Amniotic stem cell (primary cell): ENCODE results near the gene AGTR1.
"Not testable (repeated sequence)": the region's sequence is repeated elsewhere in the genome, so short reads cannot be mapped to it uniquely, and the experiment has no call there.

Experiments
- DNase-seq: peaks from one replicate; lab custom pipeline; 2025; lab: John Stamatoyannopoulos, UW

AGTR1 gene

DNA sequence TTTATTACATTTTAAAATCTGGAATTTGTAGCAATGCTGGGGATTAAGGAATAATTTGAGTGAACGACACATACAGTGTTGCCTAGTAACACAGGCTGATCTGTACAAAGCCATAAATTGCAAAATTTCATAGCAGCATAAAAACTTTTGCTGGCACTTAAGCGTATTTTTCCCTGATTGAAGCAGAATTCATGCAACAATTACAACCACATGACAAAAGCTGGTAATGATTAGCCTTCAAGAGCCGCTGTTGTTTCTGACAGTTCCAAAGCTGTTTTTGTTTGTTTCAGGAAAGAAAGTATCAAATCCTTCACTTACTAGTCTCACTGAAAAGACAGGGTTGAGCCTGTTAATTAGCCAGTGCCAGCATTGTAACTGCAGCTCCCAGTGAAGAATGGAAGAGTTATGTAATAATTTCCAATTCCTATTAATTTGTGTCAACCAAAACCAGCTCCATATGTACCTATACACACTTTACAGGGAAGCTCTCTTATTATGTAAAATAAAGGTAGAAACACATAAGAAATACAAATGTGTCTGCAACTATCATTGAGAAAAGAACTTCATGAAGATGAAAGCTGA, 60.7 kb downstream of the AGTR1 start:
- DNase-seq, result no peak

DNA sequence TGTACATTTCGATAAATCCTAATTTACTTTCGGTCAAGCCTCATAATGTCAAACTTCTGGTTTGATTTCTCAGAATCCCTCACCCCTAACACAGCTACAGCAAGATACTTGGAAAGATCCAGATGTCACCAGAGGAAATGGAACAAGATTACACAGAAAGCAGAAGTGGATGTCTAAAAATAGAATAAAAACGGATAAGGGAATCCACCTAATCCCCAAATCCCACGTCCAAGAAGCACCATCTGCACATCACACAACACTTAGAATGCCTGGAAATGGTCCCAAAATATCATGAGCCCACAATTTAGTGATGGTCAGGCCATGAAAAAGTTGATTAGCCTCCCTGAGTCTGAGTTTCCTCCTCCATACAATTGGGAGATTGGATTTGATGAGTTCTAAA, 61.7 kb downstream of the AGTR1 start:
- no peak for DNase-seq

DNA sequence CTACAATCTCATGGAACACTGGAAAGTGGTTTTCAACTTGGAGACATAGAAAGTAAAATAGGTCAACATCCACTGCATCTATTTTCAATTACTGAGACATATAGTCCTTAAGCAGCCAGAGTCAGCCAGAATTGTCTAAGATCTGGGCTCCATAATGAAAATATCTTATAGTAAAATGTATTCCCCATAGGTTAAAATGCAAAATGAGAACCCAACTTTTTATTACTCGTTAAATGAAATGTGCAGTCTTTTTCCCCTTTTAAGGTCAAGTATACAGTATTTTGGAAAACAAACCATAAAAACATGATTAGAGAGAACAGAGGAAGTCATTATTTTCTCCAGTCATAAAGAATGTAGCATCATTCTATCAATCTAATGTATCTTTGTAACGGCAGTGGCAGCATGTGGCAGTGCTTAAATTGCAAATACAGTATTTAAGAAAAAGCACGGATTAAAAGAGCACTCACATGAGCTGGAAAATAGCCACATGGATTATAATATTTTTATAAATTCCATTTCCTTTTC, 65.5 kb downstream of the AGTR1 start:
- no peak for DNase-seq

DNA sequence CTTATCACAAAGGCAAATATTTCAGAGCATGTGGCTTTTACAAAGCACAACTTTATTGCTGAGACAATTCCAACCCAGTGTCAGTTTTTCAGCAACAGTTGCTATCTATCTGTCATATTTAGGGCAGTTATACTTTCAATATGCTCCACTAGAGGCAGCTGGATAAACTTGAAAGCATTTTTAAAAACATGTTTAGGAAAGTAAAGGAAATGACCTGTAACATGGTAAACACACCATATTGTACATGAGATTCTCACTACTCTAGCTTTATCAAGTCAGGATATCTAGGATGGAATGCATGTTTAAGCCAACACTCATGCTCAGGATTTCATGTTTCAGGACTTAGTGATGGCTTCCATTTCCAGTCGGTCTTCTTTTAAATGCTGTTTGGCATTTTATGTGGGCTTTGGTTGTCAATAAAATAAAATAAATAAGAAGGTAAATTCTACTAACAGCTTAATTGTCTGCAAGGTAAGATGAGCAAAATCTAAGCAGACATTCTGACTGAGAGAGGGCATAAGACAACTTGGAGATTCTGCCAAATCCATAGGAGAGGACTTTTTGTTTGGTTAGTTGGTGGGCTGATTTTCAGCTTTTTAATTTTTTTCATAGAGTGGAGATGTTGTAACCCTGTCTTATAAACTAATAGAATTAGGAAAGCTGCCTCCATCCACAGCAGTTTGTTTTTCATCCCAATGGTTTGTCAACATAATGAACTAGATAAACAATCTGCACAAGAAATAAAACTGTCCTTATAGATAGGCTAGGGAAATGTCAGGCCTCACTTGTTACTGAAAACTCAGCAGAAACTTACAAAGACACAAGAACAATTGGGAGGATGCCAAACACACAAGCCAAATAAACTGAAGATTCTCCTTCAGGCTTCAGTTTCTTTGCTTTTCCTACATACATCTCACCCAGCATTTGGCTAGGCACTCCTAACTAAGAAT, 66.6 kb downstream of the AGTR1 start:
- DNase-seq, result no peak

DNA sequence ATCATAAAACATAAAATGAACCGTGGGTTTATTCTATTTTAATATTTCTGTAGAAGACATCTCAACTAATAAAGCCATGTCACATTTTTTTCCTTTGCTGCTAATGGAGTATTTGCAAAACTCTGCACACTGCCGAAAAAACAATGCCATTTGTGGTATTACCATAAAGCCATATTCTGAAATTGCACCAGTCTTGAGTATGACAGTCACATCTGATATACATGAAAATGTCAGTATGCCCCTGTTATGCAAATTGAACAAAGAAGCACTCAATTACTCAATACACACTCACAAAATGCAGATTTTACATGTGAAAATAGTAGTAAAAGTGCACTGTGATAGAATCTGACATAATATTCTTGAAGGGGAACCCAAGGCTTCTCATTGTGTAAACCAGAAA, 74.7 kb downstream of the AGTR1 start:
- no peak for DNase-seq

DNA sequence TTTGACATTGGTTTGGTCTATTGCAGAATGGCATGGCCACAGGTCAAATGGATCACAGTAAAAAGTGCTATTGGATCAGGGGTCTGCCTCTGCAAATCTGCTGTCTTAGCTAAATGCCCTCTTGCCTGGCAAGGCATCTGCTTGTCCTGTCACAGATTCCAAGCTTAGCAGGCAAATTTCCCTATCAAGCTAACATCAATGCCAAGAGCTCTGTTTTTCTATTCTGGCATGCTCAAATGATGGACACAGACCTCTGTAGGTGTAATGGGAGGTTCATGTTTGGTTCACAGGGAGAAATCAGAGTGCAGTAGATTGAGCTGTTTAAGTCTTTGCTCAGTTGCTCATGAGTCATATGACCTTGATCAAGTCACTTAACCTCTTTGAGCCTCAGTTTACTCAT, 75.1 kb downstream of the AGTR1 start:
- no peak for DNase-seq

DNA sequence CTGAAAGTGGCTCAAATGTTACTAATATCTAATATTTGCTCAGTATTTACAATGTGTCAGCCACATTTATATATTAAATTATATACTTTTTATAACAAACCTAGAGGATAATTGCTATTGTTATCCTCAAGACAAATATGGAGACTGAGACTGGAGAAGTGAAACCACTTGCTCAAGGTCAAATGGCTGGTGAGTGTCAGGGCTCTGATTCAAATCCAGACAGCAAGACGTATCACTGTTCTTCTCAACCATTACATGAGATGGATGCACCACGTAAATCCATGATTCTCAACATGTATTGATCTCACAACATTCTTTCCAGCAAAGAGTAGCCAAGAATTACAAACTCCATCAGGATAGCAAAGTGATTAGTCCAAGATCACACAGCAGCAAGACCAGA, 76.1 kb downstream of the AGTR1 start:
- DNase-seq, result no peak

DNA sequence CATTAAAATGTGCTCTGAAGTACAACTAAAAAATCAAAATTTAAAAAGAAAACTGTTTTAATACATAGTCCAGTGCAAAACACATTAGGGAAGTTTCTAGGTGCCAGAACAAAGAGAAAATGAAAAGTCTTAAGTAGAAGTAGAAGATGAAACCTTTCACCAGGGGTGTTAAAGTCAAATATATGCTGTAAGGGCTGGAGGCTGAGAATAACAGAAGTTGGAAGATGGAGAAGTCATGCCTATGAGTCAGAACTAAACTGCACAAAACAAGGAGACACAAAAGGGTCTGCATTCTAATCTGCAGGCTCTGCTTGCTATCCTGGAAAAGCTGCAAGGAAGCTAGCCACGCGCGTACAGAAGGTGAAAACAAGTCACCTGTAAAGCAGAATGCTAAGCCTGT, 81.2 kb downstream of the AGTR1 start:
- no peak for DNase-seq

DNA sequence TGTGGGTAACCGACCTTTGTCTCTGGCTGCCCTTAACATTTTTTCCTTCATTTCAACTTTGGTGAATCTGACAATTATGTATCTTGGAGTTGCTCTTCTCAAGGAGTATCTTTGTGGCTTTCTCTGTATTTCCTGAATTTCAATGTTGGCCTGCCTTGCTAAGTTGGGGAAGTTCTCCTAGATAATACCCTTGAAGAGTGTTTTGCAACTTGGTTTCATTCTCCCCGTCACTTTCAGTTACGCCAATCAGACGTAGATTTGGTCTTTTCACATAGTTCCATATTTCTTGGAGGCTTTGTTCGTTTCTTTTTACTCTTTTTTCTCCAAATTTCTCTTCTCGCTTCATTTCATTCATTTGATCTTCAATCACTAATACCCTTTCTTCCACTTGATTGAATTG, 87.3 kb downstream of the AGTR1 start:
- DNase-seq, result not testable (repeated sequence)

DNA sequence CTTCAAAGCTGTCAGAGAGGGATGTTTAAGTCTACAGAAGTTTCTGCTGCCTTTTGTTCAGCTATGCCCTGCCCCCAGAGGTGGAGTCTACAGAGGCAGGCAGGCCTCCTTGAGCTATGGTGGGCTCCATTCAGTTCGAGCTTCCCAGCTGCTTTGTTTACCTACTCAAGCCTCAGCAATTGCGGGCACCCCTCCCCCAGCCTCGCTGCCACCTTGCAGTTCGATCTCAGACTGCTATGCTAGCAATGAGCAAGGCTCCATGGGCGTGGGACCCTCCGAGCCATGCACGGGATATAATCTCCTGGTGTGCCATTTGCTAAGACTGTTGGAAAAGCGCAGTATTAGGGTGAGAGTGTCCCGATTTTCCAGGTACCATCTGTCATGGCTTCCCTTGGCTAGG, 88.5 kb downstream of the AGTR1 start:
- not testable (repeated sequence) for DNase-seq

DNA sequence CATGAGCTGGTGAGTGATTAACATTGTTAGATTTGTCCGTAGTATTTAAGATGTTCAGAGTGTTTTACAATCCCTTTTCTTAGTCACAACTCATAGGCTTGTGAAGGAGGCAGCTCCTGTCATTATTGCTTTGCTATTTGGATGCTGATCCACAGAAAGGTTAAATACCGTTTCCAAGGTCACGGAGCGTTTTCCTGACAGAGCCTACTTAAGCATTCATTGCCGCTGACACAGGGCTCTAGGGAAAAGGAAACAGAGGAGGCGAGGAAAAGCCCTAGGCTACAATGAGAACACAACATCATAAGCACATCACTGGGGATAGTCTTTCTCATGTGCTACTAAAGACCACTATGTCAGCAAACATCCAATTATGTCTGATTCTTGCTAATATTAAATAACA, 91.4 kb downstream of the AGTR1 start:
- DNase-seq, result peak; percentile 48

DNA sequence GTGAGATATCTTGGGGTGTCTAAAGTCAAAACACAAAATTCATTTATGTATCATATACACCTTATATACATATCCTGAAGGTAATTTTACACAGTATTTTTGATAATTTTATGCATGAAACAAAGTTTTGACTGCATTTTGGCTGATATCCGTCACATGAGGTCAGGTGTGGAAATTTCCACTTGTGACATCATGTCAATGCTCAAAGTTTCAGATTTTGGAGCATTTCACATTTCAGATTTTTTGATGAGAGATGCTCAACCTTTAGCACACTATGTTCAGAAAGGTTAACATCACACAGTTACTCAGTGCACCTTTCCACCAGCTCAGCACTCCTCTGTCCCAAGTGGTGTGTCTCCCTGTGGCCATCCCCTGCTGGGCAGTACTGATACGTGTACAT, 92.2 kb downstream of the AGTR1 start:
- DNase-seq, result no peak

DNA sequence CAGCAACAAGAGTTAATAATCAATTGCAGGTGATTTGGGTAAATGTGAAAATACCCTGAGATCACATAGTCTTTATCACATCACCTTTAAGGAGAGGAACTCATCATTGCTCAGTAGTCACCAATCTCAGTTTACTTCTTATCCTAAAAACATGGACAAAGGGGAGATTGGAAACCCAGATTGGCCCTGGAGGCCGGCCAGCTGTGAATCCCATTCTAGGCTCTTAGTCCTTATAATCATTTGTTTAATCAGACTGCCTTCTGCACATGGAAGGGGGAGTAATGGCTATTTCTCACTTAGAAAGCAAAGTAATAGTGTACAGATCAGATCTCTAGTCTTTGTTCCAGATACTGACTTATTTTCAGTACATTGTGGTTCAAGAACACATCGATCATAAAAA, 92.7 kb downstream of the AGTR1 start:
- no peak for DNase-seq

DNA sequence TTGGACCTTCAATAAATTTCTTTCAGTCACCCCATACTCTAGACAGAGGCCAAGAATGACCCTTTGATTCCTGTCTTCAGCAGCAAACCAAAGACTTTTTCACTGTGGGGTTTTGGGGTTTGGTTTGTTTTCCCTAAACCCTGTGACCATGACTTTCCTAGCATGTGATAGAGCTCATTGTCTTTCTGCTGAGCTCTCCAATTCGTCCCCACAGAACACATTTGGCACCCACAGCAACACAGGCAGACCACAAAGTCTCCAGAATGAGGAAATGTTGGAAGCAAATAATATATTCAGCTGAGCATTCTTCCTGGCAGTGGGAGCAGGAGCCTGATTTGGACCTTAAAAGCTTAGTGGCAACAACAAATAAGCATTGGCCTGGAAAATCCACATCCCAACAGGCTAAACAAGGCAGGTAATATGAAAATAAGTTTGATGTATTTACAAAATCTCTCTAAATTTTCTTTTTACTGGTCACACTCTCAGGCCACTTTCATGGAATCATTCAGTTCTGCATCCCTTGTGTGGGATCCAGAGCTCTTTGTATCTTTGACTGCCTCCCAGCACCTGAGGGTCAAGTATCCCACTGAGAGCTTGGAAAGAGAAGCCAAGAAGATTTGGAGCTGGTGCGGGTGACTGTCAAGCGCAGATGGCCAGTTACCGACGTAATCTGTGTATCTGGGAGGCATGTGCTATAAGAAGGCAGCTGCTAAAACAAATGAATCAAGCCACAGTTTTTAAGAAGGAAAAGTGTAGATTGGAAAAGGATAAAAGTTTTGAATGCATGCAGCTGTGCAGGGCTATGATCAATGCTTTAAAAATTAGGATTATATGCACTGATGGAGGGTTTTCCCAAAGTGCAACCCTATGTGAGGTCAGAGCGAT, 93.4 kb downstream of the AGTR1 start:
- no peak for DNase-seq

DNA sequence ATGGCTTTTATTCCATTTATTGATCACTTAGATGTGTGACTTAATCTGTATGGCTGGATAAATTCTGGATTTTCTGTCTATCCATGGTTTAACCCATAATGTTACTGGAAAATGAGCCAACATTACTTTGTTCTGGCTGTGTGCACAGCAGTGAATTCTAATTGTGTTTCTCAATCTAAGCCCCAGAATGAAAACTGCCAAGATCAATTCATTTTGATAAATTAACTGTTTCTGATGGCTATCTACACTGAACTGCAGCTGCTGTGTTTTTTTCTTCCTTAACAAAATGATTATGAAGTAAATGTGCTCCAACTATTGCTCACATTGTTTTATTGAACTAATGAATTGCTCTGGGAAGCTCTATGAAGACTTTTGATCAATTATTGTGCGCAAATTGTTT, 94.2 kb downstream of the AGTR1 start:
- DNase-seq, result no peak

DNA sequence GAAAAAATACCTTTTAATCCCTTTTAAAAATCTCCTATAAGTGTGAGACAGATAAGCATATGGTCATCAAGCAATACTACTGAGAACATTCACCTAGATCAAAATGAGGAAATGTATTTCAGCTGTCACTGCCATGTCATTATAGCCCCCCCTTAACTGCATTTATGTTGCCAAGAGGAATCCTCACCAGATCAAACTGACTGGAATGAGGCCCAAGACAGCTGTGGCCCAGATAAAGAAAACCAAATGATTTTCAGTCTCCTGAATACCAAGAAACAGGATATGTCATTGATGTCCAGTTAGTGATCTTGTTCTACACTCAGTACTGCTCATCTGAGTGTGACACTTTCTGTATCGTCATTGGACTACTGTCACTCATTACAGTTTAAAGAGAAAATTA, 94.8 kb downstream of the AGTR1 start:
- DNase-seq, result no peak
